Neutrophil (primary cell): ENCODE results near the gene MAGEA9B.
"Not testable (repeated sequence)": the region's sequence is repeated elsewhere in the genome, so short reads cannot be mapped to it uniquely, and the experiment has no call there.

Experiments
- H3K27ac ChIP-seq: fragments of 200-600 bp; sonication (generic); 2 replicates; pipeline ENCODE4 v1.5.1; 2016; ENCODE audit warnings: mild to moderate bottlenecking, moderate library complexity
- H3K27me3 ChIP-seq: fragments of 200-600 bp; sonication (generic); 2 replicates; pipeline ENCODE4 v1.6.0; 2016; ENCODE audit warnings: mild to moderate bottlenecking
- H3K36me3 ChIP-seq: fragments of 200-600 bp; sonication (generic); 2 replicates; pipeline ENCODE4 v1.5.1; 2017
- H3K4me1 ChIP-seq, 2 experiments: fragments of 200-600 bp in 1 of 2; sonication (generic) in 1 of 2; 1 replicate in 1 of 2; 2 replicates in 1 of 2; pipeline versions ENCODE4 v1.5.1 to v1.6.1; 2013 to 2016; ENCODE audit warnings: low read depth in 1 of 2, low read length in 1 of 2, mild to moderate bottlenecking in 1 of 2, moderate library complexity in 1 of 2; ENCODE audit not compliant: control insufficient read depth in 1 of 2, insufficient read depth in 1 of 2
- H3K4me3 ChIP-seq, 2 experiments: fragments of 200-600 bp in 1 of 2; sonication (generic) in 1 of 2; 1 replicate in 1 of 2; 2 replicates in 1 of 2; pipeline ENCODE4 v1.5.1; 2013 to 2016; ENCODE audit warnings: low read depth in 1 of 2, low read length in 1 of 2, mild to moderate bottlenecking in 1 of 2, moderate library complexity in 1 of 2
- H3K9me3 ChIP-seq: fragments of 200-600 bp; sonication (generic); 2 replicates; pipeline ENCODE4 v1.5.1; 2016
- CTCF ChIP-seq: fragments of 200-600 bp; sonication (generic); IDR thresholded peaks from 2 replicates; pipeline ENCODE4 v1.5.1; 2016; ENCODE audit warnings: antibody characterized with exemption

MAGEA9B gene

GRCh38 chrX:149587359-149587758, at the start of gene MAGEA9B:
MAGEA9B (minus strand) TSS chrX:149587459; CDS start chrX:149583179, 4,280 bp downstream.
- H3K27me3 ChIP-seq, H3K27ac ChIP-seq, H3K4me1 ChIP-seq, H3K36me3 ChIP-seq, H3K4me3 ChIP-seq, H3K9me3 ChIP-seq: not testable (repeated sequence)

GRCh38 chrX:149633511-149633910, 46.3 kb upstream of the MAGEA9B start:
- Histone ChIP-seq H3K27me3 (peaks cover 9% of the 10 kb centered on the region), H3K36me3 (no peaks in the 10 kb centered on the region), H3K4me3 (no peak overlapping the region), H3K27ac (no peak overlapping the region), H3K9me3 (no peaks in the 10 kb centered on the region), H3K4me1 (peaks cover 9 to 15% of the 10 kb centered on the region in 2 experiments)
- no peak for TF ChIP-seq CTCF

- peak within 1 kb of the TSS; percentile 65 for H3K27ac ChIP-seq
- peaks cover 9% of the 10 kb centered on the region for H3K27me3 ChIP-seq
- peaks cover 9 to 15% of the 10 kb centered on the region in 2 experiments for H3K4me1 ChIP-seq
- H3K9me3 ChIP-seq: no peaks in the 10 kb centered on the region
- no peaks in the 10 kb centered on the region for H3K36me3 ChIP-seq
- H3K4me3 ChIP-seq: peak within 1 kb of the TSS; percentile 67
- no peak for TF ChIP-seq CTCF
Measured at GRCh38 chrX:149631234-149632165, 44.2 kb upstream of the MAGEA9B start, which contains the start of gene TMEM185A. TMEM185A (minus strand) TSS chrX:149631792; CDS start chrX:149631580, 212 bp downstream.

GRCh38 chrX:149630681-149631233, 43.5 kb upstream of the MAGEA9B start:
- TF ChIP-seq CTCF: no peak
- Histone ChIP-seq H3K4me1 (peaks cover 9 to 15% of the 10 kb centered on the region in 2 experiments), H3K36me3 (no peaks in the 10 kb centered on the region), H3K27me3 (peaks cover 9% of the 10 kb centered on the region), H3K27ac (peak overlapping the region; percentile 65), H3K4me3 (peak overlapping the region; percentile 67), H3K9me3 (no peaks in the 10 kb centered on the region)

GRCh38 chrX:149629730-149630387, 42.6 kb upstream of the MAGEA9B start:
- no peak for TF ChIP-seq CTCF
- Histone ChIP-seq H3K4me3 (no peak overlapping the region), H3K27ac (no peak overlapping the region)

More at GRCh38 chrX:149629730-149630387, 42.6 kb upstream of the MAGEA9B start:
- peaks cover 9% of the 10 kb centered on the region for H3K27me3 ChIP-seq
- no peaks in the 10 kb centered on the region for H3K9me3 ChIP-seq
- peaks cover 9 to 15% of the 10 kb centered on the region in 2 experiments for H3K4me1 ChIP-seq
- no peaks in the 10 kb centered on the region for H3K36me3 ChIP-seq
